Stimulated activated CD4-positive, alpha-beta T cell treated with anti-CD3 and anti-CD28 coated beads, TNF-alpha, amount 100 ng/mL, for 1 hour (primary cell): ENCODE measurements around the gene DCTPP1.
"Not testable (repeated sequence)": the region's sequence is repeated elsewhere in the genome, so short reads cannot be mapped to it uniquely, and the experiment has no call there.

ENCODE experiments used
- DNase-seq, 3 donors: peaks; one replicate each; pipeline ENCODE4 v3.0.0-alpha.2; 2020; ENCODE audit warnings: low read depth in 3 of 3, low spot score in 1 of 3

Gene DCTPP1

DNA sequence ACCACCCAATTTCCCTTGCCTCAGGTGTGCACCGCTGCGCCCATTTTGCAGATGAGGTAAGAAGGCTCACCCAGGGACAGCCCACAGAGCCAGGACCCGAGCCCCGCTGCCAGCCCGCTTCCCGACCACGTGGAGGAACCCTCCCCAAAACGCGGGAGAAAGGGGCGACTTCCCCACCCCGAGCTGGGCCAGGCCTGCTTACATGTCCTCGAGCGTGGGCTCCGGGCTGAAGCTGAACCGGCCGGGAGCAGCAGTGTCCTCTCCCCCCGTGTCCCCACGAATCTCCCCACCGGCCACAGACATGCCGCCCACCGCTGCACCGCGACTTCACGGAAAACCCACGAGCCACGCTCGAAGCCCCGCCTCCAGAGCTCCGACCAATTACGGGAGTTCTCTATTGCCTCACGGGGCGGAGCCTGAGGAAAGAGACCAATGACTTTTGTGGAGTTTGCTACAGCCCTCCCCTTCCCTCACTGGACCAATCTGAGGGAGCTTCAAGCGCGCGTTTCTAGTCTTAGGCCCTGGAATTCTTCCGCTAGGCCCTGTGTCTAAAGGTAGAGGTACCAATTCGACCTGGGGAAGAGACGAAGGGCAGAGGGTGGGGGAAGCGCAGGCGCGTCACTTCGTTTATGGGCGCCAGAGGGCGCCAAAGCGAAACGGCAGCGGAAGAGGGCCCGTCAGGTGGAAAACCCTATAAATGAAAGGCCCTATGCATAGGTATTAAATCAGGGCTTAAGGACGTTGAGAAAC lies at the start of gene DCTPP1:
DCTPP1 (minus strand) TSS at position 353 of the 750 bp plus-strand sequence; CDS start at position 303, 50 bp downstream.
- peak; percentile 86 to 95 (median 90) for DNase-seq

DNA sequence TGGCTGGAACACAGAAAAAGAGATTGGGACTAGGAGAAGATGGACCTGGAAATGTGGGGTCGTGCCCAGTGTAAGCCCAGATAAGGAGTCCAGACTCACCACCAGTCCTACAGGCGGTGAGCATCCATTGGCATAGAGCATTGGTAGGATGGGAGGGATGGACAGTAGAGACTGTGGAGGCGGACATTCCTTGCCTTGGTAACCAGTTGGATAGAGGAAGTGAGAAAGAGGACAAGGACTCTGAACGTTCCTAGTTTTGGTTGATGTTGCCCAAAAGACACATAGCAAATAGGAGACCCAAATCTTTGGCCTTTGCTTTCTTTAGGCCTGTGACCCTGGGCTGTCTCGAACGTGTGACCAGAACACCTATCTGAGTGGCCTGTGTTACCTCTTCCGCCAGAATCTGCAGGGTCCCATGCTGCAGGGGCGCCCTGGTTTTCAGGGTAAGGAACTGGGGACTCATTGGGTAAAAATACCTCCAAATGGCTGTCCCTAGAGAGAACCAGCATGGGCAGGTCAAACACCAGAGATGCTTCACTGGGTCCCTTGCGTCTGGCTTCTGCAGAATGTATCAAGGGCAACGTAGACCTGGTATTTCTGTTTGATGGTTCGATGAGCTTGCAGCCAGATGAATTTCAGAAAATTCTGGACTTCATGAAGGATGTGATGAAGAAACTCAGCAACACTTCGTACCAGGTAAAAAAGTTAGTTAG lies 49.1 kb upstream of the DCTPP1 start:
- DNase-seq: no peak

DNA sequence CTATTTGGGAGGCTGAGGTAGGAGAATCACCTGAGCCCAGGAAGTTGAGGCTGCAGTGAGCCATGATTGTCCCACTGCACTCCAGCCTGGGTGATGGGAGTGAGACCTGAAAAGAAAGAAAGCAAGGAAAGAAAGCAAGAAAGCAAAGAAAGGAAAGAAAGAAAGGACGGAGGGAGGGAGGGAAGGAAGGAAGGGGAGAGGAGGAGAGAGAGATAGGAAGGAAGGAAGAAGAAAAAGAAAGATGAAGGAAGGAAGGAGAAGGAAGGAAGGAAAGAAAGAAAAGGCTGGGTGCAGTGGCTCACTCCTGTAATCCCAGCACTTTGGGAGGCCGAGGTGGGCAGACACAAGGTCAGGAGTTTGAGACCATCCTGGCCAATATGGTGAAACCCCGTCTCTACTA lies 47.9 kb upstream of the DCTPP1 start:
- not testable (repeated sequence) for DNase-seq

DNA sequence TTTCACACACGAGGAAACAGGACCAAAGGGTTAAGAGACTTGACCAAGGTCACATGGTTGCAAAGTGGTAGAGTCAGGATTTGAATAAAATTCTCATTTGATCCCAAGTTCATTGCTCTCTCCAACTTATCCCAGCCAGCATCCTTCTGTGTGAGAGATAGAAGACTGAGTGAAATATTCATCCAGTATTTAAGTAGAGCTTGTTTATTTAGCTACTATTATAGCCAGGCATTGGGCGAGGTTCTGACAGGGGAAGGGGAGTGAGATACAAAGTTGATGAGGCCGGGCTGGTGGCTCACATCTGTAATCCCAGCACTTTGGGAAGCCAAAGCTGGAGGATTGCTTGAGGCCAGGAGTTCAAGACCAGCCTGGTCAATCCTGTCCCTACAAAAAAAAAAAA lies 47.2 kb upstream of the DCTPP1 start:
- no peak for DNase-seq

DNA sequence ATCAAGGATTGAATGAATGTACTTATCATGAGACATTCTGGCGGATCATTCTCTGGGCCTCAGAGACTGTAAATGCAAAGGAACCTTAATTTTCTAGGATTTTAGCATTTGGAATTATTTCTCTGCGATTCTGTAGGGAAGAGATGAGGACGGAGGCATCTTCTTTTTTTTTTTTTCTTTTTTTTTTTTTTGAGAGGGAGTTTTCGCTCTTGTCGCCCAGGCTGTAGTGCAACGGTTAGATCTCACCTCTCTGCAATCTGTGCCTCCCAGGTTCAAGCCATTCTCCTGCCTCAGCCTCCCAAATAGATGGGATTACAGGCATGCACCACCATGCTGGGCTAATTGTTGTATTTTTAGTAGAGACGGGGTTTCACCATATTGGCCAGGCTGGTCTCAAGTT lies 44.9 kb upstream of the DCTPP1 start:
- DNase-seq: no peak

DNA sequence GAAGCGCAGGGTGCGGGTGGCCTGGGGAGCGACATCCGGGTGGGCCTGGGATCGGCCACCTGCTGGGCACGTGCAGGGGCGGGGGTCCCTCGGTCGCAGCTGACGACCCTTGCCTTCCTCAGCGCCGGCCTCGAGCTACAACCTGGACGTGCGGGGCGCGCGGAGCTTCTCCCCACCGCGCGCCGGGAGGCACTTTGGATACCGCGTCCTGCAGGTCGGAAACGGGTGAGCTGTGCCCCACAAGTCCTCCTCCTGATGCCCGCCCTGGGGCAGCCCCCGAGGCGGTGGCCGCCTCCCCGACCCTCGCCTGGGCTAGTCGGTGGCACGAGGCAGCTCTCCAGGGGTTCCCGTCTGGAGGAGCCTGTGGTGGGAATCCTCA lies 44.2 kb upstream of the DCTPP1 start:
- no peak for DNase-seq

DNA sequence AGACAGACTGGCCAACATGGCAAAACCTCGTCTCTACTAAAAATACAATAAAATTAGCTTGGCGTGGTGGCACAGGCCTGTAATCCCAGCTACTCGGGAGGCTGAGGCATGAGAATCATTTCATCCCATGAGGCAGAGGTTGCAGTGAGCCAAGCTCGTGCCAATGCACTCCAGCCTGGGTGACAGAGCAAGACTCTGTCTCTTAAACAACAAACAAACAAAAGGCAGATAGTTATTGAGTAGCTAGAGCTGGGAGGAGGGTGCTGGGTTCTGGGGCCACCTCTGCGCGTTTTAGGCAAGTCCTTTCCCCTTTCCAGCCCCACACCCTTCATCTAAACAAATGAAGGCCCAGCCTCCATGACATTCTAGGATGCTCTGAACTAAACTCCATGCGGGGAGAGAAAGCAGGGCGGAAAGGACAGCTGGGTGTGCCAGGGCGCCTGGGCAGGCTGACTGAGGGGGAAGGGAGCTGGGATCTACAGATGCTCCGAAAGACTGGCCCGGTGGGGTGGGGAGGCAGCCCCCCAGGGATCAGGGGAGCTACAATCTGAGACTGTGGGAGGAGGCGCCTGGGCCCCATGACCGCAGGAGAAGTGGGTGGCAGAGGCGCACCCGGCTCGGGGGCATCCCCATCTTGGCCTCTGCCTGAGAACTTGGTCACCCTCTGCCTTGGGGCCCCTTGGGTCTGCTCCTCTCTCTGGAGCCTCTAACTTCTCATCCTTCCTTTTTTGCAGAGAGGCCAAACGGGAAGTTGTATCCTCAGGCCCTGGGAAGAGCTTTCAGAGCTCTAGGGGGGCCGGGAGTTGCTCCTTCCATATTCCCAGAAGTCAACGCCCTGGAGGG lies 43.6 kb upstream of the DCTPP1 start:
- peak in 1 of 3 donors; percentile 59 for DNase-seq

DNA sequence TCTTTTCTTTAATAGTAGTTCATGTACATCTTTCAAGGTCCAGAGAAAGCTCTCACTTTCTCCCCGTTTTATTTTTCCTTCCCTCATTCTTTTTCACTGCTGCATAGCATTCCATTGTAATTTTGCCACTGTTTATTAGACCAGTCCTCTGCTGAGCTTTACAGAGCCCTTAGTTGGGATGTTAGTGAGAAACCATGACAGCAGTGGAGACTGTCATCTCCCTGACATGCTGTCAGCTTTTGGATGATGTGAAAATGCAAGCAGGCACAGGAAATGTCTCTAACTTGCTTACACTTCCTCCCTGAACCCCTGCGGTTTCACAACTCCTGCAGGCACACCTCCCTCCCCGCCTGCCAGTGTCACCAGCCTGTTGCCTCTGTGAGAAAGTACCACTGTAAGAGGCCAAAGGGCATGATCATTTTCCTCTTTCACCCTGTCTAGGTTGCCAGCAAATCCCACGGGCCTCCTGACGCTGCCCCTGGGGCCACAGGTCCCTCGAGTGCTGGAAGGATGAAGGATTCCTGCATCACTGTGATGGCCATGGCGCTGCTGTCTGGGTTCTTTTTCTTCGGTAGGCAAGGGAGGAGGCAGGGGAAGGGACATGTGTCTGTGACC lies 42.6 kb upstream of the DCTPP1 start, which contains the start of gene ITGAL:
ITGAL (plus strand) TSS at position 415 of the 615 bp plus-strand sequence; CDS start at position 511, 96 bp downstream.
- DNase-seq: peak; percentile 61 to 74 (median 65)

DNA sequence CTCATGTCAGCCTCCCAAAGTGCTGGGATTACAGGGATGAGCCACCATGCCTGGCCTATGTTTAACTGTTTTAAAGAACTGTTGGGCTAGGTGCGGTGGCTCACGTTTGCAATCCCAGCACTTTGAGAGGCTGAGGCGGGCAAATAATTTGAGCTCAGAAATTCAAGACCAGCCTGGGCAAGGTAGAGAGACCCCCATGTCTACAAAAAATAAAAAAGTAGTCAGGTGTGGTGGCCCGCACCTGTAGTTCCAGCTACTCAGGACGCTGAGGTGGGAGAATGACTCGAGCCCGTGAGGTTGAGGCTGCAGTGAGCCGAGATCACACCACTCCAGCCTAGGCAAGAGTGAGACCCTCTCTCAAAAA lies 40.8 kb upstream of the DCTPP1 start:
- DNase-seq: no peak

DNA sequence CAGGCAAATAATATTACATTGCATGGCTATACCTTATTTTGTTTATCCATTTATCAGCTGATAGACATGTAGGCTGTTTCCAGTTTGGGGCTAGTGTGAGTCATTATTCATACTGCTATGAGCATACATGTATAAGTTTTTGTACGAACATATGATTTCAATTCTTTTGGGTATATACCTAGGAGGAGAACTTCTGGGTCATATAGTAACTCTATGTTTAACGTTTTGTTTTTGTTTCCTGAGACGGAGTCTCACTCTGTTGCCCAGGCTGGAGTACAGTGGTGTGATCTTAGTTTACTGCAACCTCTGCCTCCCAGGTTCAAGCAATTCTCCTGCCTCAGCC lies 40.3 kb upstream of the DCTPP1 start:
- DNase-seq: no peak

DNA sequence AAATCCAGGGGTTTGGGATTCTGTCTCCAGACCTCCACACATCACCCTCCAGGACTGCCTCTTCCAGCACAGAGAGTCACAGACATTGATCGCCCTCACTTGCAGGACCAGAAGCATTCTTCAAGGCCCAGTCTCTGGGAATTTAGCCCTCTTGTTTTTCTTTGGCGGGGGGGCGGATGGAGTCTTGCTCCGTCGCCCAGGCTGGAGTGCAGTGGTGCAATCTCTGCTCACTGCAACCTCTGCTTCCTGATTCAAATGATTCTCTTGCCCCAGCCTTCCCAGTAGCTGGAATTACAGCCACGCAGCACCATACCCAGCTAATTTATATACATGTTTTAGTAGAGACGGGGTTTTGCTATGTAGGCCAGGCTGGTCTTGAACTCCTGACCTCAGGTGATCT lies 34.2 kb upstream of the DCTPP1 start:
- DNase-seq: no peak

DNA sequence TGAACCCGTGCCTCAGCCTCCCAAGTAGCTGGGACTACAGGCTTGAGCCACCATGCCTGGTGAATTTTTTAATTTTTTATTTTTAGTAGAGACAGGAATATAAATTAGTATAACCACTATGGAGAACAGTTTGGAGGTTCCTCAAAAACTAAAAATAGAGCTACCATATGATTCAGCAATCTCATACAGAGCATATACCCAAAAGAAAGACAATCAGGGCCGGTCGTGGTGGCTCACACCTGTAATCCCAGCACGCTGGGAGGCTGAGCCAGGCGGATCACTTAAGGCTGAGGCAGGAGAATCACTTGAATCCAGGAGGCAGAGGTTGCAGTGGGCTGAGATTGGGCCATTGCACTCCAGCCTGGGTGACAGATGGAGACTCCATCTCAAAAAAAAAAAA lies 31.6 kb upstream of the DCTPP1 start:
- DNase-seq: not testable (repeated sequence)

DNA sequence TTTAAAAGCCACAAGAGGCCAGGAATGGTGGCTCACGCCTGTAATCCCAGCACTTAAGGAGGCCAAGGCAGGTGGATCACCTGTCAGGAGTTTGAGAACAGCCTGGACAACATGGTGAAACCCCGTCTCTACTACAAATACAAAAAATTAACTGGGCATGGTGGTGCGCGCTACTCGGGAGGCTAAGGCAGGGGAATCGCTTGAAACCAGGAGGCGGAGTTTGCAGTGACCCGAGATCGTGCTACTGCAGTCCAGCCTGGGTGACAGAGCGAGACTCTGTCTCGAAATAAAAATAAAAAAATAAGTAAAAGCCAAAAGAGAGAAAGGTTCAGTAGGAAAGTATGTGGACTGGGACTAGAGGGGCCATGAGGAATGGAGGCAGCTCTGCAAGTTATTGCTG lies 29.6 kb upstream of the DCTPP1 start:
- DNase-seq: no peak

DNA sequence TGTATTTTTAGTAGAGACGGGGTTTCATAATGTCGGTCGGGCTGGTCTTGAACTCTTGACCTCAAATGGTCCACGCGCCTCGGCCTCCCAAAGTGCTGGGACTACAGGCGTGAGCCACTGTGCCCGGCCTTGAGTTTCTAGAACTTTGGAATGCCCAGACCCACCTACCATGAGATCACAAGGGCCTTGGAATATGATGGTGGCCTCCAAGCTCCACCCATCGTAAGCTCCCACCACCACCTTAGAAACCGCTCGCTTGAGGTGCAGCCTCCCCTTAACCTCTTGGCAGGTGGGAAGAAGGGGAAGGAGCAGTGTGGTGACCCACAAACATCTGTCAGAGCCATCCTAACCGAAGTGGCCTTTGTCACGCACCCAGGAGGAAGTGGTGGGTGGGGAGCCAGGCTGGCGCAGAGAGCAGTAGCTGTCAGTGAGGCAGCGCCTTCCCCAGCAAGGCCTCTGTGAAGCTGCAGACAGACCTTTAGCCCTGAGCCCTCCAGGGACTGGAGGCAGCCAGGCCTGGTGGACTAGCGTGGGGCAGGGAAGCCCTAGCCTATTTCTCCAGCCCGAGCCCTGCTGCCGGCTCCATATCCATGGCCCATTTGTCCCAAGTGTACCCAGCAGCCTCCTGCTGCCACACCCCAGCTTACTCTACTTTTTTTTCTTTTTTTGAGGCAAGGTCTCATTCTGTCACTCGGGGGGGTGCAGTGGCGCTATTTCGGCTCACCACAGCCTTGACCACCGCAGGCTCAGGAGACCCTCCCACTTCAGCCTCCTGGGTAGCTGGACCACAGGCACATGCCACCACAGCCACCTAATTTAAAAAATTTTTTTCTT lies 28.9 kb upstream of the DCTPP1 start:
- peak; percentile 52 to 63 (median 54) for DNase-seq

DNA sequence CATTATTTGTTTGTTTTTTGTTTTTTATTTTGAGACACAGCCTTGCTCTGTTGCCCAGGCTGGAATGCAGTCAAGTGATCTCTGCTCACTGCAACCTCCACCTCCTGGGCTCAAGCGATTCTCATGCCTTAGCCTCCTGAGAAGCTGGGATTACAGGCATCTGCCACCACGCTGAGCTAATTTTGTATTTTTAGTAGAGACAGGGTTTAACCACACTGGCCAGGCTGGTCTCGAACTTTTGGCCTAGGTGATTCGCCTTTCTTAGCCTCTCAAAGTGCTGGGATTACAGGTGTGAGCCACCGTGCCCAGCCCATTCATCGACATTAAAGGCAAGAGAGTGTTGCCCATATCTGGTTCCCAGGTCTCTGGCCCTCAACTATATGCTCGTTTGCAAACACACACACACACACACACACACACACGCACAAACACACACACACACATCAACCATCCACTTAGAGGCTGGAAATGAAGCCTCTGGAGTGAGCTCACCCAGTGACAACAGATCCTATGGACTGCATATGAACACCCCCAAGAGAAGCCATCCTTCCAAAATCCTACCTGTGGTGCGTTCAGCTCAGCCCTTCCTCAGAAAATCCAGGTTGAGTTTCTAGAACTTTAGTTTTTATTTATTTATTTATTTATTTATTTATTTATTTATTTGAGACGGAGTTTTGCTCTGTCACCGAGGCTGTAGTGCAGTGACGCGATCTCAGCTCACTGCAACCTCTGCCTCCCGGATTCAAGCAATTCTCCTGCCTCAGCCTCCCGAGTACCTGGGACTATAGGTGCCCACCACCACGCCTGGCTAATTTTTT lies 28.1 kb upstream of the DCTPP1 start:
- DNase-seq: no peak

DNA sequence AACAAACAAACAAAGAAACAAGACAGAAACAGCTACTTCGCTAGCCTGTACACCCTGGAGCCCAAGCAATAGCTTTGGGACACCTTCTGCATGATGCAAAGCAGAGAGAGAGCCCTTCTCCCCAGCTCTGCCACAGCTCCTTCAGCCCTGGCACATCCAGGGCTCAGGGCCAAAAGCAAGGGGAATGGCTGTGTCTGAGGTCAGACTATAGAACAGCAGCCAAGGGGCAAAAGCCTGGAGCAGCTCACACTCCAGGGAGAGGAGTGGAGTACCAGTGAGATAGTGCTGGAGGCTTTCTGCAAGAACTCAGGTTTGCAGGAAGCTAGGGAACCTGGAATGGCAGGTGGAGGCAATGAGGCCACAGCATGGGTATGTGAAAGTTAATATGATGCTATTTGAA lies 27.4 kb upstream of the DCTPP1 start:
- no peak for DNase-seq

DNA sequence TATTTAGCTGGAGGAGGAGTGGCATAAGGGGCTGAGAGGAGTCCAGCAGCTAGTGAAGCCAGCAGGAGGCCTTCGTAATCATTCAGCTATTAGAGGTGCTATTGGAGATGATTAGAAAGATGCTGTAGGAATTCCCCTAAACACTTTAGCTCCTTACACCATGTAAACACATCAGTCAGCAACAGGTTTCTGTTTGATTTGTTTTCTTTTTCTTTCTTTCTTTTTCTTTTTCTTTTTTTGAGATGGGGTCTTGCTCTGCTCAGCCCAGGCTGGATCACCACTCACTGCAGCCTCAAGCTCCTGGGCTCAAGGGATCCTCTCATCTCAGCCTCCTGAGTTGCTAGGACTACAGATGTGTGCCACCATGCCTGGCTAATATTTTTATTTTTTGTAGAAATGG lies 26.5 kb upstream of the DCTPP1 start:
- no peak for DNase-seq

DNA sequence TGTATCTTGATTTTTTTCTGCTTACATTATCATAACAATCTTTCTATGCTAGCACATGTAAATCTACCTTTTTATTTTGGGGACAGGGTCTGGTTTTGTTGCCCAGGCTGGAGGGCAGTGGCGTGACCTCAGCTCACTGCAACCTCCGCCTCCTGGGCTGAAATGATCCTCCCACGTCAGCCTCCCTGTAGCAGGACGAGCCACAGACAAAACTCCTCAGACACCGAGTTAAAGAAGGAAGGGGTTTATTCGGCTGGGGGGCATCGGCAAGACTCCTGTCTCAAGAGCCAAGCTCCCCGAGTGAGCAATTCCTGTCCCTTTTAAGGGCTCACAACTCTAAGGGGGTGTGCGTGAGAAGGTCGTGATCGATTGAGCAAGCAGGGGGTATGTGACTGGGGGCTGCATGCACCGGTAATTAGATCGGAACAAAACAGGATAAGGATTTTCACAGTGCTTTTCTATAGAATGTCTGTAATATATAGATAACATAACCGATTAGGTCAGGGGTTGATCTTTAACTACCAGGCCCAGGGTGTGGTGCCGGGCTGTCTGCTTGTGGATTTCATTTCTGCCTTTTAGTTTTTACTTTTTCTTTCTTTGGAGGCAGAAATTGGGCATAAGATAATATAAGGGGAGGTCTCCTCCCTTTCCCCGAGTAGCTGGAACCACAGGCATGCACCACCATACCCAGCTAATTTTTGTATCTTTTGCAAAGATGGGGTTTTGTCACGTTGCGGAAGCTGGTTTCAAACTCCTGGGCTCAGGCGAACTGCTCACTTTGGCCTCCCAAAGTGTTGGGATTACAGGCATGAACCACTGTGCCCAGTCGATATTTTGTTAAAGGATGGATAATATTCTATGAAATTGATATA lies 23.1 kb upstream of the DCTPP1 start:
- not testable (repeated sequence) for DNase-seq

DNA sequence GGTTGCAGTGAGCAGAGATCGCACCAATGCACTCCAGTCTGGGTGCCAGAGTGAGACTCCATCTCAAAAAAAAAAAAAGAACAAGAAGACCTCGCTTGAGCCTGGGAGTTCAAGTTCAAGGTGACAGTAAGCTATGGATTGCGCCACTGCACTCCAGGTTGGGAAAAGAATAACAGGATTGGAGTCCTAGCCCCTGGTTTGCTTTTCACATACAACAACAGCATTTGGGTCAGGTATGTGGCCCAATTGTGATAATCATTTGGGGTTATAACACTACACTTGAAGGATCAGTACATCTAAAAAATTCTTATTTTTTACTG lies 19.2 kb upstream of the DCTPP1 start:
- DNase-seq: no peak
